Measurements from ENCODE around the gene AMPD3.
"Not testable (repeated sequence)": the region's sequence is repeated elsewhere in the genome, so short reads cannot be mapped to it uniquely, and the experiment has no call there.

Gene AMPD3

DNA sequence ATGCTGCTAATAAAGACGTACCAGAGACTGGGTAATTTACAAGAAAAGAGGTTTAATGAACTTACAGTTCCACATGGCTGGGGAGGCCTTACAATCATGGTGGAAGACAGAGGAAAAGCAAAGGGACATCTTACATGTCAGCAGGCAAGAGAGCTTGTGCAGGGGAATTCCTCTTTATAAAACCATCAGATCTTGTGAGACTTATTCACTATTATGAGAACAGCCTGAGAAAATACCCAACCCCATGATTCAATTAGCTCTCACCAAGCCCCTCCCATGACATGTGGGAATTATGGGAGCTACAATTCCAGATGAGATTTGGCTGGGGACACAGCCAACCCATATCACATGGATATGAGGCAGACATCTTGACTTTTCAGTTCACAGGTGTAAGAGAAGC is 18.4 kb upstream of the AMPD3 start:
- H3K4ac ChIP-seq (ENCODE audit: low read depth, low read length); H4K8ac ChIP-seq (ENCODE audit: low read depth, low read length); H2BK120ac ChIP-seq (ENCODE audit: insufficient read depth, low read length, poor library complexity); H3K27ac ChIP-seq (ENCODE audit: low read depth, low read length); H3K4me2 ChIP-seq (ENCODE audit: low read length); H4K91ac ChIP-seq (ENCODE audit: low read depth, low read length); H2AFZ ChIP-seq (ENCODE audit: insufficient read depth, low read length, poor library complexity); H2BK12ac ChIP-seq (ENCODE audit: low read length); H2AK5ac ChIP-seq (ENCODE audit: low read length); H3K4me1 ChIP-seq (ENCODE audit: control insufficient read depth in 1 of 2, insufficient read depth in 2 of 2, low read length in 2 of 2); H3K14ac ChIP-seq (ENCODE audit: low read length); H3K9me3 ChIP-seq (ENCODE audit: insufficient read depth, low read depth, low read length); H3K36me3 ChIP-seq (ENCODE audit: control insufficient read depth in 1 of 2, insufficient read depth in 2 of 2, low read length in 2 of 2); H3K79me1 ChIP-seq (ENCODE audit: low read length); H3K27me3 ChIP-seq (ENCODE audit: insufficient read depth, low read length); H2BK5ac ChIP-seq (ENCODE audit: low read depth, low read length, poor library complexity); H3K18ac ChIP-seq (ENCODE audit: low read length); H3K79me2 ChIP-seq (ENCODE audit: control insufficient read depth, insufficient read depth, low read length, poor library complexity); H3K9ac ChIP-seq (ENCODE audit: low read length); H3K4me3 ChIP-seq (ENCODE audit: low read depth, low read length); H4K12ac ChIP-seq (ENCODE audit: low read depth, low read length); H3K23ac ChIP-seq (ENCODE audit: low read length): not testable (repeated sequence)
- peak in 1 of 2 donors; percentile 32 for DNase-seq
- WGBS (ENCODE audit: extremely low coverage, insufficient coverage, insufficient read length), result no CpG with 5 or more reads among the region's 1 CpG

DNA sequence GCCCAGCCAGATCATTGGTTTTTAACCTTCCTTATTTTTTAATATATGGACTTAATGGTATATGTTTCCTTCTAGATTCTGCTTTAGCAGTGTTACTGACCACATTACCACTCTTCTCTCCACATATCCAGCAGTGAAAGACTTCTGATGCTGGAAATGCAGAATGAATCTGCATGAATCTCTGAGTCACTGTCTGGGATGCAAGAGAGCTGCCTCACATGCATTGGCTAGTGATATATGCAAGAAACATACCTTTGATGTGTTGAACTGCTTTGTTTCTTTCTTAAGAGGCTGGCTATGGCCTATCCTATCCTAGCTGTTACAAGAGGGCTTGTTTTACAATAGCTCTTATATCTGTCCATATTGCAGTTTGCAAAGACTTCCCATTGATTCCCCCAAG is 16.6 kb upstream of the AMPD3 start:
- Histone ChIP-seq H3K18ac (ENCODE audit: low read length) (no peak overlapping the region), H3K27ac (ENCODE audit: low read depth, low read length) (no peak overlapping the region), H2BK120ac (ENCODE audit: insufficient read depth, low read length, poor library complexity) (no peak overlapping the region), H2AK5ac (ENCODE audit: low read length) (no peak overlapping the region), H4K12ac (ENCODE audit: low read depth, low read length) (no peak overlapping the region), H3K36me3 (ENCODE audit: control insufficient read depth in 1 of 2, insufficient read depth in 2 of 2, low read length in 2 of 2) (no peaks in the 10 kb centered on the region), H4K91ac (ENCODE audit: low read depth, low read length) (no peak overlapping the region), H3K9me3 (ENCODE audit: insufficient read depth, low read depth, low read length) (no peaks in the 10 kb centered on the region), H3K27me3 (ENCODE audit: insufficient read depth, low read length) (no peaks in the 10 kb centered on the region), H3K4me2 (ENCODE audit: low read length) (no peak overlapping the region), H3K4me1 (ENCODE audit: control insufficient read depth in 1 of 2, insufficient read depth in 2 of 2, low read length in 2 of 2) (no peaks in the 10 kb centered on the region), H4K8ac (ENCODE audit: low read depth, low read length) (no peak overlapping the region), H2AFZ (ENCODE audit: insufficient read depth, low read length, poor library complexity) (no peak overlapping the region), H3K4me3 (ENCODE audit: low read depth, low read length) (no peak overlapping the region), H3K23ac (ENCODE audit: low read length) (no peak overlapping the region), H2BK5ac (ENCODE audit: low read depth, low read length, poor library complexity) (no peak overlapping the region), H3K79me2 (ENCODE audit: control insufficient read depth, insufficient read depth, low read length, poor library complexity) (no peaks in the 10 kb centered on the region), H3K14ac (ENCODE audit: low read length) (no peak overlapping the region), H3K79me1 (ENCODE audit: low read length) (no peaks in the 10 kb centered on the region), H3K9ac (ENCODE audit: low read length) (no peak overlapping the region), H2BK12ac (ENCODE audit: low read length) (no peak overlapping the region), H3K4ac (ENCODE audit: low read depth, low read length) (no peak overlapping the region)
- DNase-seq, result no peak

DNA sequence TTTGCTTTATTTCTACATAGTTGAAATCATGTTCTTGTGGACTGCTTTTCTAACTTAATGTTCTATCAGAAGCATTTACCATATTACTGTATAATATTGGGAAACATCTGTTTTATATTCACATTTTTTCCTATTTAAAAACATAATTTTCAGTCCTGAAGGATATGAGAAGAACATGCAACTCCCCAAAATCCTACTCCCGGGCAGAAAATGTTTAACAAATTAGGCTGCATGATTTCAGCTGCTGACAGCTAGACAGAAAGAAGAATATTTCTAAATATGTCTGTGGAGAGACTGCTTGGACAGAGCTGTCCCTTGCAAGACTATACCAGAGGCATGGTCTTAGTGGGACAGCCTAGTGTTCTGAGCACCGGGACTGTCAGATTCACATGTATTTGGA is 15.7 kb upstream of the AMPD3 start:
- Histone ChIP-seq H3K4me2 (ENCODE audit: low read length) (no peak overlapping the region), H3K9ac (ENCODE audit: low read length) (no peak overlapping the region), H3K27ac (ENCODE audit: low read depth, low read length) (no peak overlapping the region), H3K79me1 (ENCODE audit: low read length) (no peaks in the 10 kb centered on the region), H2AK5ac (ENCODE audit: low read length) (no peak overlapping the region), H4K12ac (ENCODE audit: low read depth, low read length) (no peak overlapping the region), H3K14ac (ENCODE audit: low read length) (no peak overlapping the region), H4K91ac (ENCODE audit: low read depth, low read length) (no peak overlapping the region), H3K36me3 (ENCODE audit: control insufficient read depth in 1 of 2, insufficient read depth in 2 of 2, low read length in 2 of 2) (no peaks in the 10 kb centered on the region), H3K4ac (ENCODE audit: low read depth, low read length) (no peak overlapping the region), H3K4me1 (ENCODE audit: control insufficient read depth in 1 of 2, insufficient read depth in 2 of 2, low read length in 2 of 2) (no peaks in the 10 kb centered on the region), H3K23ac (ENCODE audit: low read length) (no peak overlapping the region), H2BK120ac (ENCODE audit: insufficient read depth, low read length, poor library complexity) (no peak overlapping the region), H3K9me3 (ENCODE audit: insufficient read depth, low read depth, low read length) (no peaks in the 10 kb centered on the region), H4K8ac (ENCODE audit: low read depth, low read length) (no peak overlapping the region), H2BK5ac (ENCODE audit: low read depth, low read length, poor library complexity) (no peak overlapping the region), H2BK12ac (ENCODE audit: low read length) (no peak overlapping the region), H3K79me2 (ENCODE audit: control insufficient read depth, insufficient read depth, low read length, poor library complexity) (no peaks in the 10 kb centered on the region), H3K18ac (ENCODE audit: low read length) (no peak overlapping the region), H3K4me3 (ENCODE audit: low read depth, low read length) (no peak overlapping the region), H2AFZ (ENCODE audit: insufficient read depth, low read length, poor library complexity) (no peak overlapping the region), H3K27me3 (ENCODE audit: insufficient read depth, low read length) (no peaks in the 10 kb centered on the region)
- DNase-seq, result no peak
- no CpG with 5 or more reads among the region's 2 CpGs for whole genome bisulfite sequencing (ENCODE audit: extremely low coverage, insufficient coverage, insufficient read length)

DNA sequence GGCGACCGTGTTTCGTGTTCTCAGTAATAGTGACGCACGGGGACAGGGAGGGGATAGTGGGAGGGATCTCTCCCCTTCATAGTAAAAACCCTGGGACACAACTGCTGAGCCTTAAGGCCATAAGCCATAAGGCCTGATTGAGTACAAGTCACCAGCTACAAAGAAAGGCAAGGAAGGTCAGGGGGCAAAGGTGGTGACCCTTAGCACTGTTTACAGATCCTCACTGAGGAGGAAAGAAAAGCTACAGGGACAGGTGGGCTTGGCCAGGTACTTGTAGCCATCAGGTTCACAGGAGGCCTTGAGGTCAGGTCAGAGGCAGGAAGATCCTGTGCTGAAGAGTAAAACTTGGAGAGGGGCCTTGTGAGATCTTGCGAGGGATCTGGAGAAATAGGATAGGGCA is 15.1 kb upstream of the AMPD3 start:
- no peak overlapping the region for H2BK5ac ChIP-seq (ENCODE audit: low read depth, low read length, poor library complexity)
- no peaks in the 10 kb centered on the region for H3K36me3 ChIP-seq (ENCODE audit: control insufficient read depth in 1 of 2, insufficient read depth in 2 of 2, low read length in 2 of 2)
- H2BK120ac ChIP-seq (ENCODE audit: insufficient read depth, low read length, poor library complexity), result no peak overlapping the region
- no peaks in the 10 kb centered on the region for H3K4me1 ChIP-seq (ENCODE audit: control insufficient read depth in 1 of 2, insufficient read depth in 2 of 2, low read length in 2 of 2)
- H3K23ac ChIP-seq (ENCODE audit: low read length), result no peak overlapping the region
- H3K4me3 ChIP-seq (ENCODE audit: low read depth, low read length), result no peak overlapping the region
- no peaks in the 10 kb centered on the region for H3K79me2 ChIP-seq (ENCODE audit: control insufficient read depth, insufficient read depth, low read length, poor library complexity)
- H2AFZ ChIP-seq (ENCODE audit: insufficient read depth, low read length, poor library complexity), result no peak overlapping the region
- no peak overlapping the region for H2BK12ac ChIP-seq (ENCODE audit: low read length)
- no peak overlapping the region for H3K27ac ChIP-seq (ENCODE audit: low read depth, low read length)
- no peaks in the 10 kb centered on the region for H3K9me3 ChIP-seq (ENCODE audit: insufficient read depth, low read depth, low read length)
- H3K9ac ChIP-seq (ENCODE audit: low read length), result no peak overlapping the region
- H3K14ac ChIP-seq (ENCODE audit: low read length), result no peak overlapping the region
- no peak overlapping the region for H2AK5ac ChIP-seq (ENCODE audit: low read length)
- no peak overlapping the region for H3K4ac ChIP-seq (ENCODE audit: low read depth, low read length)
- H4K8ac ChIP-seq (ENCODE audit: low read depth, low read length), result no peak overlapping the region
- no peak overlapping the region for H4K91ac ChIP-seq (ENCODE audit: low read depth, low read length)
- no CpG with 5 or more reads among the region's 6 CpGs for WGBS (ENCODE audit: extremely low coverage, insufficient coverage, insufficient read length)
- no peaks in the 10 kb centered on the region for H3K79me1 ChIP-seq (ENCODE audit: low read length)
- H3K18ac ChIP-seq (ENCODE audit: low read length), result no peak overlapping the region
- H3K4me2 ChIP-seq (ENCODE audit: low read length), result no peak overlapping the region
- no peak overlapping the region for H4K12ac ChIP-seq (ENCODE audit: low read depth, low read length)
- no peak for DNase-seq
- no peaks in the 10 kb centered on the region for H3K27me3 ChIP-seq (ENCODE audit: insufficient read depth, low read length)

DNA sequence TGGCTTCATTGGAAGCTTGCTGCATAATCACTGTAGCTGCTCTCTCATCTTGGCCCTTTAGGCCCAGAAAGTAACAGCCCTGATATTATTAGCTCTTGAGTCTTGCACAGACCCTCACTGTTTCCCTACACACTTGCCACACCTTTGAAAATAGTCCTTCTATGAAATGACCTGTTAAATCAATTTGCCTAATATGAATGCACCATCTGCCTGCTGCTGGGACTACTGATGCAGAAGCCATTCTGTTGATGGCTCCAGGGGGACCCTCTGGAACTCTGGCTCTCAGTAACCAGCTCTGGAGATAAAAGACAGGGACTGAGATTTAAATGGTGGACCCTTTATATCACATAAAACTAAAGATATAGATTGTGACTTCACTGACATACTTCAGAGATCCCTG is 14.7 kb upstream of the AMPD3 start:
- Histone ChIP-seq H2BK12ac (ENCODE audit: low read length) (no peak overlapping the region), H3K14ac (ENCODE audit: low read length) (no peak overlapping the region), H2BK5ac (ENCODE audit: low read depth, low read length, poor library complexity) (no peak overlapping the region), H3K9me3 (ENCODE audit: insufficient read depth, low read depth, low read length) (no peaks in the 10 kb centered on the region), H3K27ac (ENCODE audit: low read depth, low read length) (no peak overlapping the region), H2AK5ac (ENCODE audit: low read length) (no peak overlapping the region), H3K36me3 (ENCODE audit: control insufficient read depth in 1 of 2, insufficient read depth in 2 of 2, low read length in 2 of 2) (no peaks in the 10 kb centered on the region), H3K79me2 (ENCODE audit: control insufficient read depth, insufficient read depth, low read length, poor library complexity) (no peaks in the 10 kb centered on the region), H3K4me3 (ENCODE audit: low read depth, low read length) (no peak overlapping the region), H3K9ac (ENCODE audit: low read length) (no peak overlapping the region), H3K27me3 (ENCODE audit: insufficient read depth, low read length) (no peaks in the 10 kb centered on the region), H2AFZ (ENCODE audit: insufficient read depth, low read length, poor library complexity) (no peak overlapping the region), H3K4ac (ENCODE audit: low read depth, low read length) (no peak overlapping the region), H3K4me2 (ENCODE audit: low read length) (no peak overlapping the region), H3K4me1 (ENCODE audit: control insufficient read depth in 1 of 2, insufficient read depth in 2 of 2, low read length in 2 of 2) (no peaks in the 10 kb centered on the region), H3K23ac (ENCODE audit: low read length) (no peak overlapping the region), H3K18ac (ENCODE audit: low read length) (no peak overlapping the region), H2BK120ac (ENCODE audit: insufficient read depth, low read length, poor library complexity) (no peak overlapping the region), H4K8ac (ENCODE audit: low read depth, low read length) (no peak overlapping the region), H4K91ac (ENCODE audit: low read depth, low read length) (no peak overlapping the region), H3K79me1 (ENCODE audit: low read length) (no peaks in the 10 kb centered on the region), H4K12ac (ENCODE audit: low read depth, low read length) (no peak overlapping the region)
- no peak for DNase-seq
